K562 (cell line): ENCODE results near the gene SH2D7. TPM values are rescaled to one million over a fixed set of nuclear protein-coding genes. Genes with fewer than 3 reads are reported as not detected.

ENCODE experiments used
- BCOR ChIP-seq: fragments of 450-650 bp; IDR thresholded peaks from 2 replicates; pipeline ENCODE4 v1.6.1; 2016
- BRD9 ChIP-seq: fragments of 450-650 bp; IDR thresholded peaks from 2 replicates; pipeline ENCODE4 v1.6.1; 2018; ENCODE audit warnings: low read depth; ENCODE audit not compliant: partially characterized antibody
- GATA2 ChIP-seq: sonication (generic); formaldehyde crosslinking; IDR thresholded peaks from 2 replicates; pipeline ENCODE4 v1.4.0; 2020; ENCODE audit warnings: mild to moderate bottlenecking, missing genetic modification reagents
- HIVEP1 ChIP-seq: fragments of 250-450 bp; sonication (Bioruptor Pico); IDR thresholded peaks from 2 replicates; pipeline ENCODE4 v1.4.0; 2020; ENCODE audit warnings: mild to moderate bottlenecking
- NR2C2 ChIP-seq, 2 experiments: fragments of 200-800 bp in 1 of 2; sonication (Bioruptor generic) in 1 of 2; sonication (generic) in 1 of 2; formaldehyde crosslinking in 1 of 2; IDR thresholded peaks; 2 replicates each; pipeline versions ENCODE4 v1.6.1 to v1.8.0; 2016 to 2022; ENCODE audit warnings: mild to moderate bottlenecking in 1 of 2, missing compliant biosample characterization in 1 of 2, missing genetic modification characterization in 1 of 2, missing genetic modification reagents in 1 of 2
- RUNX1 ChIP-seq: sonication (generic); IDR thresholded peaks from 2 replicates; pipeline ENCODE4 v1.6.1; 2016; ENCODE audit warnings: antibody characterized with exemption, low read depth
- TSC22D4 ChIP-seq: fragments of 450-650 bp; IDR thresholded peaks from 2 replicates; pipeline ENCODE4 v1.6.1; 2016; ENCODE audit warnings: missing genetic modification characterization, missing biosample characterization, control low read depth
- ZFP1 ChIP-seq: fragments of 450-650 bp; formaldehyde crosslinking; IDR thresholded peaks from 2 replicates; pipeline ENCODE4 v1.4.0; 2020; ENCODE audit warnings: mild to moderate bottlenecking, mixed read lengths
- ZNF316 ChIP-seq: fragments of 450-650 bp; IDR thresholded peaks from 2 replicates; pipeline ENCODE4 v1.6.1; 2016
- ZNF395 ChIP-seq: fragments of 200-800 bp; sonication (Bioruptor generic); IDR thresholded peaks from 2 replicates; pipeline ENCODE4 v1.6.1; 2017; ENCODE audit warnings: missing genetic modification characterization, missing compliant biosample characterization
- ZNF696 ChIP-seq: fragments of 250-450 bp; sonication (Bioruptor Pico); conservative IDR thresholded peaks from 2 replicates; pipeline ENCODE4 v1.4.0; 2020; ENCODE audit warnings: mild to moderate bottlenecking, moderate library complexity
- polyA plus RNA-seq, 8 experiments: library from polyadenylated mRNA; depleted of rRNA in 4 of 8; stranded (reverse) in 5 of 8; unstranded in 3 of 8; fragments of >200 nt; fragmentation: Nextera tagmentation in 2 of 8; fragmentation: Illumina TruSeq in 1 of 8; extraction: Ambion mirVana in 2 of 8; extraction: Trizol in 1 of 8; gene quantifications; 2 replicates each; pipeline versions ENCODE4 v1.2.1 to v1.2.3, GENCODE V29; 2011 to 2014; ENCODE audit warnings: inconsistent platforms in 1 of 8, missing spikeins in 1 of 8
- total RNA-seq, 7 experiments: library from RNA; depleted of rRNA in 6 of 7; stranded (reverse); fragments of >200 nt in 6 of 7; fragmentation: Illumina TruSeq in 2 of 7; extraction: Trizol in 2 of 7; gene quantifications; 2 replicates each; pipeline versions ENCODE4 v1.2.1 to v1.2.3, GENCODE V29; 2011 to 2021; ENCODE audit warnings: low replicate concordance in 1 of 7
- TF ChIP-seq, protein P1 (sequence below): IDR thresholded peaks from 2 replicates; pipeline ENCODE4 v1.6.1; 2012; ENCODE audit warnings: low read depth, low read length, improper control_type of control experiment, borderline replicate concordance
- TF ChIP-seq, protein P2 (sequence below): fragments of 450-650 bp; IDR thresholded peaks from 2 replicates; pipeline ENCODE4 v1.6.1; 2016; ENCODE audit warnings: mild to moderate bottlenecking, moderate library complexity

Gene SH2D7
- total and polyA plus RNA-seq, 9 of the 15 experiments (the other 6 are each of a cell fraction or from before 2014, with no cell fraction given) = not detected

DNA sequence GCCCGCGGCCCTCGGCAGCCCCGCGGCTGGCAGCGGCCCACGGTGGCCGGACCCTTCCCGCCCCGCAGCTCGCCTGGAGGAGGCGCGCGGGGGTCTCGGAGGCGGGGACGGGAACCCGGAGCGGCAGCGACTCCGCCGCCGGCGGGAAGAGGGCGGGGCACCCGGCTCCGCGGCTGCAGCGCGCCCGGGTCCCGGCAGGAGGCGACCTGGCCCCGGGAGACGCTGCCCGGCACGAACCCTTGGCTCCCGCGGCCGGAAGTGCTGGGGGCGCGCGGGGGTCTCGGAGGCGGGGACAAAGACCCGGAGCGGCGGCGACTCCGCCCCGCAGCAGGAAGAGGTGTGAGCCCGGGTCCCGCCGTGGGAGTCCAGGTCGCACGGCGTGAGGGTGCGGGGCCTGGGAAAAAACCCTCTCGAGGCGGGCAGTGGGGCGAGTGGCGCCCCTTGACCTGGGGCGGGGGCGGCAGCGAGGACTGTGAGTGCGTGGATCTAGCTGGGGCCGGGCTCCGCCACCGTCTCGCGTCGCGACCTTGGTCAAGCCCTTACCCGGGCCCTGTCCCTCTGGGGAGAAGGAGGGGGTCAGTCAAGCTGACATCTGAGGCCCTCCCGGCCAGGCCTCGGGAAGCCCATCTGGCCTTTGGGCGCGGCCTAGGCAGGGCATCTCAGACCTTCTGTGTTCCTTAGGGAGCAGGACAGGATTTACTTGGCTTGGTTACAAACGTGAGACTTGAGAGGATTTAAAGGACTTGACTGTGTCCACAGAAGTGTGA, 39.1 kb downstream of the SH2D7 start, which contains the start of gene CIB2 (continued):
- TF ChIP-seq ZNF395 (CRISPR knock-in tag) (no peak), TSC22D4 (no peak), NR2C2 (CRISPR knock-in tag; IDR thresholded peaks at IDR 0.05) (peak; percentile 59; the same call in 1 of the 2 replicates), NR2C2 (tag; IDR thresholded peaks at IDR 0.05) (peak; percentile 89), BRD9 (peak; percentile 52), BCOR (peak; percentile 24; the same call in 1 of the 2 replicates), ZFP1 (CRISPR knock-in tag) (no peak), GATA2 (CRISPR knock-in tag) (no peak), HIVEP1 (CRISPR knock-in tag) (no peak), RUNX1 (no peak), ZNF316 (no peak), ZNF696 (CRISPR knock-in tag) (no peak)
- TF ChIP-seq, protein P1, sequence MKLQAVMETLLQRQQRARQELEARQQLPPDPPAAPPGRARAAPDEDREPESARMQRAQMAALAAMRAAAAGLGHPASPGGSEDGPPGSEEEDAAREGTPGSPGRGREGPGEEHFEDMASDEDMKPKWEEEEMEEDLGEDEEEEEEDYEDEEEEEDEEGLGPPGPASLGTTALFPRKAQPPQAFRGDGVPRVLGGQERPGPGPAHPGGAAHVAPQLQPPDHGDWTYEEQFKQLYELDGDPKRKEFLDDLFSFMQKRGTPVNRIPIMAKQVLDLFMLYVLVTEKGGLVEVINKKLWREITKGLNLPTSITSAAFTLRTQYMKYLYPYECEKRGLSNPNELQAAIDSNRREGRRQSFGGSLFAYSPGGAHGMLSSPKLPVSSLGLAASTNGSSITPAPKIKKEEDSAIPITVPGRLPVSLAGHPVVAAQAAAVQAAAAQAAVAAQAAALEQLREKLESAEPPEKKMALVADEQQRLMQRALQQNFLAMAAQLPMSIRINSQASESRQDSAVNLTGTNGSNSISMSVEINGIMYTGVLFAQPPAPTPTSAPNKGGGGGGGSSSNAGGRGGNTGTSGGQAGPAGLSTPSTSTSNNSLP = no peak
- TF ChIP-seq, protein P2, sequence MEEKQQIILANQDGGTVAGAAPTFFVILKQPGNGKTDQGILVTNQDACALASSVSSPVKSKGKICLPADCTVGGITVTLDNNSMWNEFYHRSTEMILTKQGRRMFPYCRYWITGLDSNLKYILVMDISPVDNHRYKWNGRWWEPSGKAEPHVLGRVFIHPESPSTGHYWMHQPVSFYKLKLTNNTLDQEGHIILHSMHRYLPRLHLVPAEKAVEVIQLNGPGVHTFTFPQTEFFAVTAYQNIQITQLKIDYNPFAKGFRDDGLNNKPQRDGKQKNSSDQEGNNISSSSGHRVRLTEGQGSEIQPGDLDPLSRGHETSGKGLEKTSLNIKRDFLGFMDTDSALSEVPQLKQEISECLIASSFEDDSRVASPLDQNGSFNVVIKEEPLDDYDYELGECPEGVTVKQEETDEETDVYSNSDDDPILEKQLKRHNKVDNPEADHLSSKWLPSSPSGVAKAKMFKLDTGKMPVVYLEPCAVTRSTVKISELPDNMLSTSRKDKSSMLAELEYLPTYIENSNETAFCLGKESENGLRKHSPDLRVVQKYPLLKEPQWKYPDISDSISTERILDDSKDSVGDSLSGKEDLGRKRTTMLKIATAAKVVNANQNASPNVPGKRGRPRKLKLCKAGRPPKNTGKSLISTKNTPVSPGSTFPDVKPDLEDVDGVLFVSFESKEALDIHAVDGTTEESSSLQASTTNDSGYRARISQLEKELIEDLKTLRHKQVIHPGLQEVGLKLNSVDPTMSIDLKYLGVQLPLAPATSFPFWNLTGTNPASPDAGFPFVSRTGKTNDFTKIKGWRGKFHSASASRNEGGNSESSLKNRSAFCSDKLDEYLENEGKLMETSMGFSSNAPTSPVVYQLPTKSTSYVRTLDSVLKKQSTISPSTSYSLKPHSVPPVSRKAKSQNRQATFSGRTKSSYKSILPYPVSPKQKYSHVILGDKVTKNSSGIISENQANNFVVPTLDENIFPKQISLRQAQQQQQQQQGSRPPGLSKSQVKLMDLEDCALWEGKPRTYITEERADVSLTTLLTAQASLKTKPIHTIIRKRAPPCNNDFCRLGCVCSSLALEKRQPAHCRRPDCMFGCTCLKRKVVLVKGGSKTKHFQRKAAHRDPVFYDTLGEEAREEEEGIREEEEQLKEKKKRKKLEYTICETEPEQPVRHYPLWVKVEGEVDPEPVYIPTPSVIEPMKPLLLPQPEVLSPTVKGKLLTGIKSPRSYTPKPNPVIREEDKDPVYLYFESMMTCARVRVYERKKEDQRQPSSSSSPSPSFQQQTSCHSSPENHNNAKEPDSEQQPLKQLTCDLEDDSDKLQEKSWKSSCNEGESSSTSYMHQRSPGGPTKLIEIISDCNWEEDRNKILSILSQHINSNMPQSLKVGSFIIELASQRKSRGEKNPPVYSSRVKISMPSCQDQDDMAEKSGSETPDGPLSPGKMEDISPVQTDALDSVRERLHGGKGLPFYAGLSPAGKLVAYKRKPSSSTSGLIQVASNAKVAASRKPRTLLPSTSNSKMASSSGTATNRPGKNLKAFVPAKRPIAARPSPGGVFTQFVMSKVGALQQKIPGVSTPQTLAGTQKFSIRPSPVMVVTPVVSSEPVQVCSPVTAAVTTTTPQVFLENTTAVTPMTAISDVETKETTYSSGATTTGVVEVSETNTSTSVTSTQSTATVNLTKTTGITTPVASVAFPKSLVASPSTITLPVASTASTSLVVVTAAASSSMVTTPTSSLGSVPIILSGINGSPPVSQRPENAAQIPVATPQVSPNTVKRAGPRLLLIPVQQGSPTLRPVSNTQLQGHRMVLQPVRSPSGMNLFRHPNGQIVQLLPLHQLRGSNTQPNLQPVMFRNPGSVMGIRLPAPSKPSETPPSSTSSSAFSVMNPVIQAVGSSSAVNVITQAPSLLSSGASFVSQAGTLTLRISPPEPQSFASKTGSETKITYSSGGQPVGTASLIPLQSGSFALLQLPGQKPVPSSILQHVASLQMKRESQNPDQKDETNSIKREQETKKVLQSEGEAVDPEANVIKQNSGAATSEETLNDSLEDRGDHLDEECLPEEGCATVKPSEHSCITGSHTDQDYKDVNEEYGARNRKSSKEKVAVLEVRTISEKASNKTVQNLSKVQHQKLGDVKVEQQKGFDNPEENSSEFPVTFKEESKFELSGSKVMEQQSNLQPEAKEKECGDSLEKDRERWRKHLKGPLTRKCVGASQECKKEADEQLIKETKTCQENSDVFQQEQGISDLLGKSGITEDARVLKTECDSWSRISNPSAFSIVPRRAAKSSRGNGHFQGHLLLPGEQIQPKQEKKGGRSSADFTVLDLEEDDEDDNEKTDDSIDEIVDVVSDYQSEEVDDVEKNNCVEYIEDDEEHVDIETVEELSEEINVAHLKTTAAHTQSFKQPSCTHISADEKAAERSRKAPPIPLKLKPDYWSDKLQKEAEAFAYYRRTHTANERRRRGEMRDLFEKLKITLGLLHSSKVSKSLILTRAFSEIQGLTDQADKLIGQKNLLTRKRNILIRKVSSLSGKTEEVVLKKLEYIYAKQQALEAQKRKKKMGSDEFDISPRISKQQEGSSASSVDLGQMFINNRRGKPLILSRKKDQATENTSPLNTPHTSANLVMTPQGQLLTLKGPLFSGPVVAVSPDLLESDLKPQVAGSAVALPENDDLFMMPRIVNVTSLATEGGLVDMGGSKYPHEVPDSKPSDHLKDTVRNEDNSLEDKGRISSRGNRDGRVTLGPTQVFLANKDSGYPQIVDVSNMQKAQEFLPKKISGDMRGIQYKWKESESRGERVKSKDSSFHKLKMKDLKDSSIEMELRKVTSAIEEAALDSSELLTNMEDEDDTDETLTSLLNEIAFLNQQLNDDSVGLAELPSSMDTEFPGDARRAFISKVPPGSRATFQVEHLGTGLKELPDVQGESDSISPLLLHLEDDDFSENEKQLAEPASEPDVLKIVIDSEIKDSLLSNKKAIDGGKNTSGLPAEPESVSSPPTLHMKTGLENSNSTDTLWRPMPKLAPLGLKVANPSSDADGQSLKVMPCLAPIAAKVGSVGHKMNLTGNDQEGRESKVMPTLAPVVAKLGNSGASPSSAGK = no peak
